Ishikawa (cell line): ENCODE measurements around the gene GNB2.
A peak's percentile ranks its signal among the peaks of the same experiment; 100 is the strongest.

Source experiments
- CEBPB ChIP-seq: IDR thresholded peaks from 2 replicates; pipeline ENCODE4 v1.6.1; 2012
- CREB1 ChIP-seq: IDR thresholded peaks from 2 replicates; pipeline ENCODE4 v1.6.1; 2012; ENCODE audit warnings: low read depth
- EGR1 ChIP-seq: IDR thresholded peaks from 2 replicates; pipeline ENCODE4 v1.6.1; 2012
- EP300 ChIP-seq: IDR thresholded peaks from 2 replicates; pipeline ENCODE4 v1.6.1; 2012; ENCODE audit warnings: borderline replicate concordance
- FOXM1 ChIP-seq: IDR thresholded peaks from 2 replicates; pipeline ENCODE4 v1.6.1; 2012; ENCODE audit warnings: low read depth, borderline replicate concordance
- MAX ChIP-seq: IDR thresholded peaks from 2 replicates; pipeline ENCODE4 v1.6.1; 2012
- NFIC ChIP-seq: IDR thresholded peaks from 2 replicates; pipeline ENCODE4 v1.6.1; 2012
- RAD21 ChIP-seq: IDR thresholded peaks from 2 replicates; pipeline ENCODE4 v1.6.1; 2012; ENCODE audit warnings: low read depth
- REST ChIP-seq: IDR thresholded peaks from 2 replicates; pipeline ENCODE4 v1.6.1; 2012; ENCODE audit warnings: low read depth, mild to moderate bottlenecking
- TAF1 ChIP-seq: IDR thresholded peaks from 2 replicates; pipeline ENCODE4 v1.6.1; 2012; ENCODE audit warnings: low read depth, mild to moderate bottlenecking
- TCF12 ChIP-seq: IDR thresholded peaks from 2 replicates; pipeline ENCODE4 v1.6.1; 2012; ENCODE audit warnings: low read depth
- TEAD4 ChIP-seq: IDR thresholded peaks from 2 replicates; pipeline ENCODE4 v1.6.1; 2012
- USF1 ChIP-seq: IDR thresholded peaks from 2 replicates; pipeline ENCODE4 v1.6.1; 2012
- YY1 ChIP-seq: IDR thresholded peaks from 2 replicates; pipeline ENCODE4 v1.6.1; 2012; ENCODE audit warnings: low read depth
- ZBTB7A ChIP-seq: IDR thresholded peaks from 2 replicates; pipeline ENCODE4 v1.6.1; 2012; ENCODE audit warnings: low read depth

GNB2 gene

GRCh38 chr7:100691676-100692577 lies 18.4 kb downstream of the GNB2 start:
- TF ChIP-seq ZBTB7A (0 out of 2 replicates have a peak, but pooled peaks have one; percentile 41), EGR1 (no peak), RAD21 (peak; percentile 73), EP300 (no peak), USF1 (no peak), FOXM1 (no peak), TCF12 (no peak), TAF1 (no peak), NFIC (no peak)

- TF ChIP-seq MAX (no peak), EP300 (no peak), ZBTB7A (no peak), REST (no peak), NFIC (no peak), CEBPB (no peak), EGR1 (no peak), CREB1 (no peak), FOXM1 (no peak), YY1 (no peak), RAD21 (no peak), TCF12 (no peak), TAF1 (no peak), USF1 (no peak), TEAD4 (no peak)
Observed at GRCh38 chr7:100692578-100692961, 19.0 kb downstream of the GNB2 start.

GRCh38 chr7:100693312-100694097 lies 20.0 kb downstream of the GNB2 start:
- TF ChIP-seq TAF1 (no peak), ZBTB7A (peak; percentile 79)

- no peak; the same call in 1 of the 2 replicates for TF ChIP-seq TAF1
- peak; percentile 89 for TF ChIP-seq USF1
- no peak for TF ChIP-seq TEAD4
- no peak for TF ChIP-seq REST
- TF ChIP-seq MAX = peak; percentile 80
- no peak for TF ChIP-seq ZBTB7A
- peak; percentile 89 for TF ChIP-seq YY1
Observed at GRCh38 chr7:100694098-100694745, 20.7 kb downstream of the GNB2 start, which contains the start of gene GIGYF1. Gene GIGYF1, minus strand, starts transcription at chr7:100694250. Its CDS starts 6,012 bp downstream, at chr7:100688238.

DNA sequence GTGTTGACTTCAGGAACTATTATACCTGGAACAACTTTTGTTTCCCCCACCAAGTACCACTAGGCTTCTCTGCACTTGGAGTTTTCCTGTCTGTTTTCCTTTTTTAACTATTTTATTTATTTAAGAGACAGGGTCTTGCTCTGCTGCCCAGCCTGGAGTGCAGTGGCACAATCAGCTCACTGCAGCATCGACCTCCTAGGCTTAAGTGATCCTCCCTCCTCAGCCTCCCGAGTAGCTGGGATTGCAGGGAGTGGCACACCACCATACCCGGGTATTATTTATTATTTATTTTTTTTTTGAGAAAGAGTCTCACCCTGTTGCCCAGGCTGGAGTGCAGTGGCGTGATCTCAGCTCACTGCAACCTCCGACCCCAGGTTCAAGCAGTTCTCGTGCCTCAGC lies 22.6 kb downstream of the GNB2 start:
- TF ChIP-seq EP300 (no peak), TEAD4 (no peak), RAD21 (no peak), TCF12 (no peak), YY1 (no peak), TAF1 (no peak), REST (no peak), CEBPB (no peak), CREB1 (no peak), MAX (no peak), FOXM1 (no peak)
